Testis (tissue), 2 donors: Measurements from ENCODE around the gene TMEM253.

Experiments used
- POLR2A ChIP-seq: fragments of 450-650 bp; IDR thresholded peaks from one replicate; pipeline ENCODE4 v1.6.1; 2017; ENCODE audit warnings: antibody characterized with exemption, mild to moderate bottlenecking, moderate library complexity
- TF ChIP-seq, protein P1 (sequence below), 3 experiments: fragments of 450-650 bp in 2 of 3; fragments of 200-600 bp in 1 of 3; sonication (generic) in 1 of 3; IDR thresholded peaks; one replicate each; pipeline ENCODE4 v1.5.1; 2016 to 2019; ENCODE audit warnings: antibody characterized with exemption in 3 of 3, mild to moderate bottlenecking in 2 of 3, moderate library complexity in 1 of 3

DNA sequence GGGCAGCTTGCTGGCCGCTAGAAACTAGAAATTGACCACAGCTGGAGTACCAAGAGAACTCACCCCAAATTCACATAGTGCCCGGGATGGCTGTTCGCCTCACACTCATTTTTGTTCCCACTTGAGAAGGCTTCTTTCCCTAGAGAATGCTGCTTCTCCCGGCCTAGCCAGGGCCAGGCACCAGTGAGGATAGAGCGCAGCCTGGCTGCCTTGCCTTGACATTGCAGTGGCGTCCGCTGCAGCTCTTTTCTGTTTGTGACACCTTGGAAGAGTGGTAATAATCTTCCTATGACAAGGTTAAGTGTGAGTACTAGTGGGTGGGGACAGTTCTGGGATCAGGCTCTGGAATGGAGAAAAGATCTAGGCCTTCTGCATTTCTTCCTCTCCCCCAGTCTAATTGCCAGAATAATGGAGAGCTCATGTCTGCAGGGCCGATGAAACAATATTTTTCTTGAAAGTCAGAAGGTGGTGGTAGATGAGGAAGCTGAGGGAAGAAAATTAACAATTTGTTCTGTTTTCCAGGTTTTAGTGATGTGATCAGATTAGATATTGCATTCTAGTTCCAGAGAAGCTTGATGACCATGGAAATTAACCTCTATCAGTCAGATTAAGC lies 3.7 kb downstream of the TMEM253 start:
- TF ChIP-seq, protein P1, sequence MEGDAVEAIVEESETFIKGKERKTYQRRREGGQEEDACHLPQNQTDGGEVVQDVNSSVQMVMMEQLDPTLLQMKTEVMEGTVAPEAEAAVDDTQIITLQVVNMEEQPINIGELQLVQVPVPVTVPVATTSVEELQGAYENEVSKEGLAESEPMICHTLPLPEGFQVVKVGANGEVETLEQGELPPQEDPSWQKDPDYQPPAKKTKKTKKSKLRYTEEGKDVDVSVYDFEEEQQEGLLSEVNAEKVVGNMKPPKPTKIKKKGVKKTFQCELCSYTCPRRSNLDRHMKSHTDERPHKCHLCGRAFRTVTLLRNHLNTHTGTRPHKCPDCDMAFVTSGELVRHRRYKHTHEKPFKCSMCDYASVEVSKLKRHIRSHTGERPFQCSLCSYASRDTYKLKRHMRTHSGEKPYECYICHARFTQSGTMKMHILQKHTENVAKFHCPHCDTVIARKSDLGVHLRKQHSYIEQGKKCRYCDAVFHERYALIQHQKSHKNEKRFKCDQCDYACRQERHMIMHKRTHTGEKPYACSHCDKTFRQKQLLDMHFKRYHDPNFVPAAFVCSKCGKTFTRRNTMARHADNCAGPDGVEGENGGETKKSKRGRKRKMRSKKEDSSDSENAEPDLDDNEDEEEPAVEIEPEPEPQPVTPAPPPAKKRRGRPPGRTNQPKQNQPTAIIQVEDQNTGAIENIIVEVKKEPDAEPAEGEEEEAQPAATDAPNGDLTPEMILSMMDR (IDR thresholded peaks at IDR 0.05), result peak; percentile 85 to 95 (median 90)
- TF ChIP-seq POLR2A, result no peak
